Omental fat pad (tissue), 4 donors: ENCODE data around the gene RBM19. TPM values are rescaled to one million over a fixed set of nuclear protein-coding genes. Genes with fewer than 3 reads are reported as not detected.

ENCODE experiments used
- ATAC-seq: fragments of 150-250 bp; one replicate; pipeline ENCODE4 v1.9.1; 2016; ENCODE audit warnings: mild to moderate bottlenecking, moderate library complexity; ENCODE audit not compliant: low FRiP score
- DNase-seq: peaks from one replicate; pipeline ENCODE4 v3.0.0-alpha.2; 2019; ENCODE audit warnings: low spot score
- total RNA-seq, 4 donors: library from RNA; depleted of rRNA; stranded (reverse); fragments of >200 nt; gene quantifications; one replicate each; pipeline ENCODE4 v1.1.0, GENCODE V29; 2016
- TF ChIP-seq, protein P1 (sequence below), 3 donors: fragments of 450-650 bp; IDR thresholded peaks; one replicate each; pipeline ENCODE4 v1.5.1; 2016 to 2017; ENCODE audit warnings: antibody characterized with exemption in 3 of 3, mild to moderate bottlenecking in 3 of 3, moderate library complexity in 2 of 3

RBM19 gene
- total RNA-seq, 4 donors from 2014 or later: 24.3 to 41.6 (median 28.7) TPM

DNA sequence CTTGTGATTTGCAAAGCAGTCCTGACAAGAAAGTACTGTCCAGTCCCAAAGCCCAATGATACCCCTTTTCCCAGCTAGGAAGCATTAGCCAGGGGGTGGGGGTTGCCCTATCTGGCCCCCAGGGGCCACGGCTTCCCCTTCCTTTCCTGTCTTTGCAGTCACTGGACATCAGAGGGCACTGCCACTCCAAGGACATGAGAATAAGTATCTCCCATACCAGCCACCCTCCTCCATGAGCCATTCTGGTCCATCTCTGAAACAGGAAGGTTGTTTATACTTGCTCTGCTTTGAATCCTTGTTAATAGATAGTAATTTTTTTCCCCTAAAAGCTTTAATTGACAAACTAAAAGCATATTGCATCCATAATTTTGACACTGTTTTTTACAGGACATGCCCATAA is 29.7 kb downstream of the RBM19 start:
- DNase-seq (no peak), ATAC-seq (no peak)
- TF ChIP-seq, protein P1, sequence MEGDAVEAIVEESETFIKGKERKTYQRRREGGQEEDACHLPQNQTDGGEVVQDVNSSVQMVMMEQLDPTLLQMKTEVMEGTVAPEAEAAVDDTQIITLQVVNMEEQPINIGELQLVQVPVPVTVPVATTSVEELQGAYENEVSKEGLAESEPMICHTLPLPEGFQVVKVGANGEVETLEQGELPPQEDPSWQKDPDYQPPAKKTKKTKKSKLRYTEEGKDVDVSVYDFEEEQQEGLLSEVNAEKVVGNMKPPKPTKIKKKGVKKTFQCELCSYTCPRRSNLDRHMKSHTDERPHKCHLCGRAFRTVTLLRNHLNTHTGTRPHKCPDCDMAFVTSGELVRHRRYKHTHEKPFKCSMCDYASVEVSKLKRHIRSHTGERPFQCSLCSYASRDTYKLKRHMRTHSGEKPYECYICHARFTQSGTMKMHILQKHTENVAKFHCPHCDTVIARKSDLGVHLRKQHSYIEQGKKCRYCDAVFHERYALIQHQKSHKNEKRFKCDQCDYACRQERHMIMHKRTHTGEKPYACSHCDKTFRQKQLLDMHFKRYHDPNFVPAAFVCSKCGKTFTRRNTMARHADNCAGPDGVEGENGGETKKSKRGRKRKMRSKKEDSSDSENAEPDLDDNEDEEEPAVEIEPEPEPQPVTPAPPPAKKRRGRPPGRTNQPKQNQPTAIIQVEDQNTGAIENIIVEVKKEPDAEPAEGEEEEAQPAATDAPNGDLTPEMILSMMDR (IDR thresholded peaks at IDR 0.05): no peak

DNA sequence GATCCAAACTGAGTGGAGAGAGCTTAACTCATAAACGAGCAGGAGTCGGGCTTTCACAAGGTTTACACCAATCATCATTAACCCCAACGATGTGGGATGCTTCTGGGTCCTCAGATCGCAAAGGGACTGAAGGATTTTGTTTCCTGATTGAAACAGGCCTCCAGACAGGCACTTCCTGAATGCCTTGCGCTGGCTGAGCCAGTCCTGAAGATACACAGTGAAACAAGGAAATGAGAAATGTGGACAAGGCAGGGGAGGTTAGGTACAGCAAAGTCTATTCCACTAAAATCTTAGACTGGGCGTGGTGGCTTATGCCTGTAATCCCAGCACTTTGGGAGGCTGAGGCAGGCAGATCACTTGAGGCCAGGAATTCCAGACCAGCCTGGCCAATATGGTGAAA is 30.7 kb downstream of the RBM19 start:
- TF ChIP-seq, protein P1 (IDR thresholded peaks at IDR 0.05): no peak
- DNase-seq: no peak
- ATAC-seq: no peak

DNA sequence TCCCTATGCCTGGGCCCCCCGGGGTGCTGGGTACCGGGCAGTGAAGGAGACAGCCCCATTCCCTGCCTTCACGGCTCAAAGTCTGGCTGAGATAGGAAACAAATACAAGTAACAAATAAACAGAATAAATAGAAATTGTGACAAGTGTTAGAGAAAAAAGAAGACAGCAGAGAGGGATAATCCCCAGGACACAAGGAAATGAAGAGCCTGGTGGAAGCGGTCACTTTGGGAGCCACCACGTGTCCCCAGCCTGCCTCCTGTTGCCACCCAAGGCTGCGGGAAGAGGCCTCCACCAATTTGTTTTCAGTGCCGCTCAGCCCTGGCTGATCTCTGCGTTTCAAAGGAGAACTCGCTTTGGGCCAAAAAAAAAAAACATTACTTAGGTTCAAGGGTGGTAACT is 31.2 kb downstream of the RBM19 start:
- ATAC-seq (no peak), DNase-seq (no peak)
- TF ChIP-seq, protein P1 (IDR thresholded peaks at IDR 0.05): no peak

DNA sequence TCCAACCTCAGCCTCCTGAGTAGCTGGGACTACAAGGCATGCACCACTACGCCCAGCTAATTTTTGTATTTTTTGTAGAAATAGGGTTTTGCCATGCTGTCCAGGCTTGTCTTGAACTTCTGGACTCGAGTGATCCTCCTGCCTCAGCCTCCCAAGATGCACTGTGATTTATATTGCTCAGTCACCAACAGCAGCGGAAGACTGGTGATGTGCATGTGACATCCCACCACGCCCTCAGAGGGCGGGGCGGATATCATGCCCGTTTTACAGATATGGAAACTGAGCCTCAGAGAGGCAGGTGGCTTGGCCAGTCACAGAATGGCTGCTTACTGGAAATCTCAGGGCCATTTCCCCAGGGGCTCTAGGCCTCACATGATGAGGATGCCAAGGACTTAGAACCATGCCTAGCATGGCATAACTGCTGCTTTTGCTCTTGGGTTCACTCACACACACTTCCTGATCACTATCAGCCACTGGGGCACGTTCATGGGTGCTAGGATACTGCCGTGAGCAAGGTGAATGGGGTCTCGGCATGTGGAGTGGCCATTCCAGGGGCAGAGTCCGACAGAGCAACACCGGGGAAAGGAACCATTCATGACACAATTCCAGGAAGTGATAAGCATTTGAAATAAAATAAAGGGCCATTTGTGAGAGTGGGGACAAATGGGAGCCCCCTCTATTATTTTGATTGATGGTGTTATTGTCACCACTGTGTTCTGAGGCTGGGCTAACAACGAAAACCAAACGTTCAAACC is 31.9 kb downstream of the RBM19 start:
- ATAC-seq: no peak

DNA sequence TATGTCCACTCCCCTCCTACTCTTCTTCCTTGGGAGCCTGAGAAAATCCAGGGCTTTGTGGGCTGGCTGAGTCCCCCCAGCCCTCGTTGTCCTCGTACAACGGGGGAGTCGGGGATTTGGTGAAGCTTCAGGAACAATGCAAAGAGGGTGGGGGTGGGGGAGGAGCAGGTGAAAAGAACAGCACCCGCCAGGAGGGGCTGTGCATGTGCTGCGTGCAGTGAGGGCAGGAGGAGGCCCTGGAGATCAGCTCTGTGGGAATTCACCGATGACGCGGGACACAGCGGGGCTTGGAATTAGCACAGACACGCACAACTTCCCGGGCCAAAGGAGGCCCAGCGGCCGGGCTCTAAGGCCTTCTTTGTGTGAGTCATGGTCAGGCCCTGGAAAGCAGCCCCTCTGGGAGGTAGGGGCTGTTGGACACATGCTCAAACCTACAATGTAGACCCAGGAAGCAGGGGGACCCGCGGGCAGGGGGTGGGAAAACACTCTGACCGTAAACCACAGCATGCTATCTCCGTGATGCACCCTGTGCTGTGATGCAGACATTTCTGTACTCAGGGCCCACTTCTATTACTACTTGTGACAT is 32.8 kb downstream of the RBM19 start:
- no peak for DNase-seq
- TF ChIP-seq, protein P1 (IDR thresholded peaks at IDR 0.05): no peak
- ATAC-seq: no peak

More for the DNA sequence above, 31.9 kb downstream of the RBM19 start:
- TF ChIP-seq, protein P1 (IDR thresholded peaks at IDR 0.05): no peak
- no peak for DNase-seq

DNA sequence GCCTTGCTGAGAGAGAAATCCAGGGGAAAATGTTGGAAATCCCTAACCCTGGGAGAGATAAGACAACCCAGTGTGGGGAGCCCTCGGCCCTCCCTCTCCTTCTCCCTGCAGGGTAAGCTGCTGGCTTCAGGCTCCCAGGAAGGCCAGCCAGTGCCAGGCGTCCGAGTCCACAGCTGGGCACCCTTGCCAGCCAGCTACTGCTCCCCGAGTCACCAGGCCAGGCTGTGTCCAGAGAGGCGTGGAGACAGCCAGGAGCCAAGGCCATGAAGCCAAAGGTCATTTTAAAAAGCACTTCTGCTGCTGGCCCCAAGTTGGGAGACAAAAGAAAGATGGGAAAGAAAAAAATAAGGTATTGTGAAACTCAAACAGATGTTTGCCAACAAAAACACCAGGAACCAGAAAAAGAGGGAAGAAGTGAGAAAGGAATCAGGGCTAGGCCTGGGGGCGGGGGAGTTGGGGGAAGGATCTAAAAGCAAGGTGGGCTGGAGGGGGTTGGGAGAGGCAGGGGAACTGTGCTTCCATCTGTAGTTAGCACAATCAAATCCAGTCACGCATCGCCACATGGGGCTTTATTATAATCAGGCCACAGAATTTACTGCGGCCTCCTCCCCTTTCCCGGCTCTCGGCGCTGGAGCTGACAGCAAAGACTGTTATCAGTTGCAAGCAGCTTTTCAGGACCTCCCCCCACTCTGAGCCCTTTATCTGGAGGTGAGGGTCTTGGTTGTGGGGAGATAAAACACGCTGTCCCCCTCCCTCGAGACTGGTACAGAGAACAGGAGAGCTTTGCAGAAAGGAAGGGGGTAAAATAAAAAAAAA is 33.5 kb downstream of the RBM19 start:
- ATAC-seq (peak; percentile 26), DNase-seq (no peak)
- TF ChIP-seq, protein P1 (IDR thresholded peaks at IDR 0.05): no peak
